Stimulated activated naive CD8-positive, alpha-beta T cell treated with anti-CD3 and anti-CD28 coated beads, Interleukin-15, Interleukin-2, amounts not matched to agents 100 U/mL and 50 U/mL, for 24 hours (primary cell): ENCODE results near the gene TNIP2.
A peak's percentile ranks its signal among the peaks of the same experiment; 100 is the strongest.
"Not testable (repeated sequence)": the region's sequence is repeated elsewhere in the genome, so short reads cannot be mapped to it uniquely, and the experiment has no call there.

Source experiments
- ATAC-seq: fragments of 150-1000 bp; cut with Tn5 transposase; one replicate; pipeline ENCODE4 v1.10.0; 2021
- DNase-seq: peaks from one replicate; pipeline ENCODE4 v3.0.0; 2021

The TNIP2 gene

GRCh38 chr4:2771264-2771663 is 15.1 kb upstream of the TNIP2 start:
- ATAC-seq (no peak), DNase-seq (no peak)

DNA sequence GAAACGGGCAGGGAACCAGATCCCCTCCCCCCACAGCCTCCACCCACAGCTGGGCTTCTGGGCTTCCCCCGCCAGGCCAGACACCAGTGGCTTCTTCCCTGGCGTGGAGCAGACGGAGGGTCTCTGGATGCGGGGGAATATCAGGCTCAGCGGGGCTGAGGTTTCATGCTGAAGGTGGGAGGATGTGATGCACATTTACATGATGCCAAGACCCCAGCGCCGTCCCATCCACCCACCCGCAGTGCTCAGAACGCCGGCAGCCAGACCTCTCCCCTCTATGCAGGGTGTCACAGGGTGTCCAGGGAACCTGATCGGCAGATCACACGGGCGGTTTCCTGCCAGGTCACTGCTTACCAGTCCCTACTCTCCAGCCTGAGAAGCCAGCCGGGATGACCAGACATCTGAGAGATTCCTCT is 12.8 kb upstream of the TNIP2 start:
- no peak for DNase-seq
- ATAC-seq, result no peak

GRCh38 chr4:2768124-2768523 is 12.0 kb upstream of the TNIP2 start:
- ATAC-seq (no peak), DNase-seq (no peak)

- DNase-seq, result no peak
- ATAC-seq, result no peak
Observed at GRCh38 chr4:2767705-2768074, 11.6 kb upstream of the TNIP2 start.

GRCh38 chr4:2767046-2767704 is 11.0 kb upstream of the TNIP2 start:
- no peak for ATAC-seq
- DNase-seq, result no peak

DNA sequence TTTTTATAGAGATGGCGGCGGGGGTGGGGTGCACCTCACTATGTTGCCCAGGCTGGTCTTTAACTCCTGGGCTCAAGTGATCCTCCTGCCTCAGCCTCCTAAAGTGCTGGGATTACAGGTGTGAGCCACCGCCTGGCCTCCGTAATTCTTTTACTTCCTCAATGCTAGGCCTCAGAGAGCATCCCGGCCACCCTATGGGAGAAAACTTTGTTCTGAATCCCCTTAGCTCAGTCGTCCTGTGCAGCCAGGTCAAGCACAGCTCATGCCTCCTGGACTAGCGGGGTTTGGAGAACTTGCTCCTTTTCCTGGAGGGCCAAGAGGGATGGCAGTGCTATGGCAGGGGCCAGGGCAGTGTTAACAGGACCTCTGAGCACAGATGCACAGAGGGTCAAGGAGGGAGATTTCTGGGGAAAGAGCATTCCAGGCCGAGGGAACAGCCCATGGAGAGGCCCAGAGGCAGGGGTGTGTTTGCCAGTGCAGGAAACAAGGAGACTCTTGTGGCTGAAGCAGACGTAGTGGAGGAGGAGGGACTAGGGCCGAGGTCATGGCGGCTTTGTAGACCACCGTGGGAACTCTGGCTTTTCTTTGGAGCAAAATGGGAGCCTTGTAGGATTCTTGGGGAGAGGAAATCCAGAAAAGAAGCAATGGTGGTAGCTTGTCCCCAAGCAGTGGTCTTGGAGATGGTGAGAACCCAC is 9.8 kb upstream of the TNIP2 start:
- no peak for ATAC-seq
- DNase-seq, result no peak

GRCh38 chr4:2763511-2763967 is 7.4 kb upstream of the TNIP2 start:
- ATAC-seq, result no peak

DNA sequence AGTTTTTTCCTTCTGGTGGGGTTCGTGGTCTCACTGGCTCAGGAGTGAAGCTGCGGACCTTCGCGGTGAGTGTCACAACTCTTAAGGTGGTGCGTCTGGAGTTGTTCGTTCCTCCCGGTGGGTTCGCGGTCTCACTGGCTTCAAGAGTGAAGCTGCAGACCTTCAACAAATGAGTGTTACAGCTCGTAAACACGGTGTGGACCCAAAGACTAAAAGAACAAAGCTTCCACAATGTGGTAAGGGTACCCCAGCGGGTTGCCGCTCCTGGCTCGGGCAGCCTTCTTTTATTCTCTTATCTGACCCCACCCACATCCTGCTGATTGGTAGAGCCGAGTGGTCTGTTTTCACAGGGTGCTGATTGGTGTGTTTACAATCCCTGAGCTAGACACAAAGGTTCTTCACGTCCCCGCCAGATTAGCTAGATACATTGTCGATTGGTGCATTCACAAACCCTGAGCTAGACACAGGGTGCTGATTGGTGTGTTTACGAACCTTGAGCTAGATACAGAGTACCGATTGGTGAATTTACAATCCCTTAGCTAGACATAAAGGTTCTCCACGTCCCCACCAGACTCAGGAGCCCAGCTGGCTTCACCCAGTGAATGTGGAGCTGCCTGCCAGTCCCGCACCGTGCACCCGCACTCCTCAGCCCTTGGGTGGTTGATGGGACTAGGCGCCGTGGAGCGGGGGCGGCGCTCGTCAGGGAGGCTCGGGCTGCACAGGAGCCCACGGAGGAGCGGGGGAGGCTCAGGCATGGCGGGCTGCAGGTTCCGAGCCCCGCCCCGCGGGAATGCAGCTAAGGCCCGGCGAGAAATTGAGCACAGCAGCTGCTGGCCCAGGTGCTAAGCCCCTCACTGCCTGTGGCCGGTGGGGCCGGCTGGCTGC is 6.6 kb upstream of the TNIP2 start:
- not testable (repeated sequence) for ATAC-seq, DNase-seq

More at GRCh38 chr4:2763511-2763967, 7.4 kb upstream of the TNIP2 start:
- no peak for DNase-seq

GRCh38 chr4:2762048-2762447 is 5.9 kb upstream of the TNIP2 start:
- no peak for DNase-seq
- ATAC-seq, result no peak

DNA sequence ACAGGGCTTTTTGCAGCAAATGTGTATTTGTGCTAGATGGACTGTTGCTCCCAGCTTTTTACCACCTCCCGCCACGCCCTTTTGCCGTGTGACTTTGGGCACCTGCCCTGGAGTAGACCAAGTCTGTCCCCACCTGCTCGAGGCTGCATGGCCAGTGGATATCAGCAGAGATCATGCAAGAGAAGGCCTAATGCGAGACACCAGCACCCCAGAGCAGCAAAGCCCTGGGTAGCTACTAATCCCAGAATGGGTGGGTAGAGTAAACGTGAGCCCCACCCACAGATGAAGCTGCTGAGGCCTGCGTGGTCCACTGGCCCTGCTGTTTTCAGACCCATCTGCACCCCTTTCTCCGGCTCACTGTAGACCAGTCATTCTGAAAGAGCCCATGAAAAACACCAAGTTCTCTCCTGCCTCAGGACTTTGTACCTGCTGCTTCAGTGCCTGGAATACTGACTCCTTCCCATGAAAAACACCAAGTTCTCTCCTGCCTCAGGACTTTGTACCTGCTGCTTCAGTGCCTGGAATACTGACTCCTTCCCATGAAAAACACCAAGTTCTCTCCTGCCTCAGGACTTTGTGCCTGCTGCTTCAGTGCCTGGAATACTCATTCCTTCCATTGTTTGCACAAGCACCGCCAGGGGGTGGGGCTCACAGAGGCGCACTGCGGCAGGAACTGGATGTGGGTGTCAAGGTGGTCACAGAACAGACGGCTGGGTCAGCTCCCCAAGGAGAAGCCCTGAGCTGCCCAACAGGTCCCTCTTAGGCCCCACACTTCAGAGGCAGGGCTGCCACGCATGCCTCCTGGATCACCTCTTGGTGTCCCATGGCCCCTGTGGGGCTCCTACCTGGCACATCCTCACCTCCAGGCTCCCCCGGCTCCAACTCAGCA is 5.1 kb upstream of the TNIP2 start:
- DNase-seq (peak; percentile 40), ATAC-seq (no peak)

DNA sequence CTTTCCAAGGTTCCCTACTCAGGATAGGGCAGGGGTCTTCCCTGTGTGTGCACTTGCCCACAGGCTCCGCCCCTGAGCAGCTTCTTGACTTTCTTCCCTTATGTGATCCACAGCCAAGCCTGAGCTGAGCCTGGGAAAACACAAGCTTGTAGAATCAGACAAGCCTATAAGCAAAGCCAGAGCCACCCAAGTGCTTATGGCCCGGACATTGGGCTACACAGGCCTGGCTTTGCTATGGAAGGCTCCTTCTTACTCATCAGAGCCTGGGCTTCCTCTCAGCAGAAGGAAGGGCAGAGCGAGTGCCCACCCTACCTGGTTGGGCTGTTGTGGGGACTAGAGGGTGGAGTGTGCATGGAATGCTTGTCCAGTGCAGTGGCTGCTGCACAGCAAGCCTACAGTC is 1.3 kb upstream of the TNIP2 start:
- no peak for DNase-seq
- ATAC-seq, result no peak

DNA sequence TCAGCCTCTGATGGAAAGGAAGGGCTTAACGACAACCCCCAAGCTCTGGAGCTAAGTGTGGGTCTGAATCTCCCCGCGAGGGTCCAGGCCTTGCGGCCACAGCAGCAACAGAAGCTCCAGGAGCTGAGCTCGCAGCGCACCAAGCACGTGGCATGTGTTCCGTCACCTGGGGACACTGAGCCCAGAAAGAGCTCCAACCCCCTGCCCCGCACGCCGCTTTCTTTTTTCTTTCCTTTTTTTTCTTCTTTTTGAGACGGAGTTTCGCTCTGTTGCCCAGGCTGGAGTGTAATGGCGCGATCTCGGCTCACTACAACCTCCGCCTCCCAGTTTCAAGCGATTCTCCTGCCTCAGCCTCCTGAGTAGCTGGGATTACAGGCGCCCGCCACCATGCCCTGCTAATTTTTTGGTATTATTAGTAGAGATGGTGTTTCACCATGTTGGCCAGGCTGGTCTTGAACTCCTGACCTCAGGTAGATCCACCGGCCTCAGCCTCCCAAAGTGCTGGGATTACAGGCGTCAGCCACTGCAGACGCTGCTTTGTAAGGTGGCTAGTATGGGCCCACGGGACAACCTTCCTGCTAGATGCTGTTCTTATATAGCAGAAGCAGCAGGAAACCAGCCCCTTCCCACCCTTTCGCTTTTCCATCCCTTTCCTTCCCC is 685 bp upstream of the TNIP2 start:
- no peak for ATAC-seq
- no peak for DNase-seq

DNA sequence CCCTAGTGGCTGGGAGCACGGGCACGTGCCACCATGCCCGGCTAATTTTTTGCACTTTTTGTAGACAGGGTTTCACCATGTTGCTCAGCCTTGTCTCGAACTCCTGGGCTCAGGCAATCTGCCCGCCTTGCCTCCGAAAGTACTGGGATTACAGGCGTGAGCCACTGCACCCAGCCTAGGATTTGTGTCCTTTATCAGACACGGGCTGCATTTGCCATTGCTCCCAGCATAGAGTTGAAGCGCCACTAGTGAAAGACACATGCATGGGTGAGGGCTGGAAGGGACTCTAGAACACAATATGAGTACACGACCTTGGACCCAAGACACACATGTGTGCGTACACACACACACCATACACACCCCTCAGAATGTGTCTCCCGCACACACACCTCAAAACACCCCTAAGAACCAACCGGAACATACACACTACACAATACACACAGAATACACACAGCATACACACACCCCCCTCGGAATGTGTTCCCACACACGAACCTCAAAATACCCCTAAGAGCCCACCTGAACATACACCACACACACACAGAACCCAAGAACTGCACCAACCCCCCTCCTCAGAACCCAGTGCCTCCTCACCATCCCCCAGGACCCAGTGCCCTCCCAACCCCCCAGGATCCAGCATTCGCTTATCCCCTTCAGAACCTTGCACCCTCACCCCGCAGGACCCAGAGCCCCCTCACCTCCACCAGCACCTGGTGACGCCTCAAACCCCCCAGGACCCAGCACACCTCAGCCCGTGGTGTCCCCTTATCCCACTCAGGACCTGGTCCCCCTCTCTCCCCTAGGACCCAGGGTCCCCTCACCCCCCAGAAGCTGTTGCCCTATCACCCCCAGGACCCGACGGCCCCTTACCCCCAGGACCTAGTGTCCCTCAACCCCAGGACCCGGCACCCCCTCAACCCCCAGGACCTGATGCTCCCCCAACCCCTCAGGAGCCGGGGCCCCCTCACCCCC is 1.0 kb downstream of the TNIP2 start:
- no peak for DNase-seq
- no peak for ATAC-seq

GRCh38 chr4:2753436-2753835 is 2.7 kb downstream of the TNIP2 start:
- ATAC-seq (no peak), DNase-seq (no peak)

DNA sequence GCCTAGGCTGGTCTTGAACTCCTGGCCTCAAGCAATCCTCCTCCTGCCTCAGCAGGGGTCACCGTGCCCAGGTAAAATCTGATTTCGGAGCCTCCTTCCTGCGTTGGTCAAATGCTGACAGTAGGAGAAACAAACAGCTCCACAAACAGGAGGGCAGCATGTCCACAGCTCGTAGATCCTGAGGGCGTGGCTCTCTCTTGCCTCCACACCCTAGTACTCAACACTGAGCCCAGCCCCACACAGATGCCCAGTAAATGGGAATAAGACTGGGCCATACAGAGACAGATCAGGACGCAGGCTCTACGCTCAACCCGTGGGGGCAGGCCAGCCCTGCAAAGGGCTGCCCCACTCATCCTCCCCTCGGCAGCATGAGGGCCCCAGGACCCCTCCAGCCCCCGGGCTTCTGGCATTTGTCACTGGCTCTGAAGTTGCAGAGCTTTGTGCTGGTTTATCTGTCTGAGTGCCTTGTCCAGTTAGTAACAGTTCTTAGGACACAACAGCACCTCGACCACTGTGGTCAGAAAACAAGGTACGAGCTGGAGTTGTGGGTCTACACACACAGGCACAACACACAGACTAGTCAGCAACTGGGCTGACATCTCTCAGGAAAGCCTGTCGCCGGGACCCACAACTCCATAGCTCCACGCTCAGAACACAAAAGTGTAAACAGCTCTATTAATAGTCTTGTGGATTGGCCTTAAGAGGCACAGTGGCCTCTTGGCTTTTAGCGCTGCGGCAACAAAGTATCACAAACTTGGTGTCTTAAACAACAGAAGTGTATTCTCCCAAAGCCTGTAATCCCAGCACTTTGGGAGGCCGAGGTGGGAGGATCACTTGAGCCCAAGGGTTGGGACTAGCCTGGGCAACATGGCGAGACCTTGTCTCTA is 5.2 kb downstream of the TNIP2 start:
- ATAC-seq (no peak), DNase-seq (no peak)

GRCh38 chr4:2746891-2747695 is 9.0 kb downstream of the TNIP2 start:
- DNase-seq (no peak), ATAC-seq (no peak)

GRCh38 chr4:2745981-2746806 is 9.9 kb downstream of the TNIP2 start:
- DNase-seq (peak; percentile 92), ATAC-seq (peak; percentile 100)
